Keratinocyte (primary cell): ENCODE results near the gene GBP5. TPM values are rescaled to one million over a fixed set of nuclear protein-coding genes. Genes with fewer than 3 reads are reported as not detected.

Source experiments
- DNase-seq: peaks from one replicate; pipeline ENCODE4 v3.0.0-alpha.2; 2011; ENCODE audit warnings: low read depth, missing footprints, low spot score
- FAIRE-seq: peaks from 2 replicates; lab custom pipeline; 2011; peaks lifted over from hg19 to GRCh38; lab: Jason Lieb, UNC
- H2AFZ ChIP-seq: 2 replicates; pipeline ENCODE4 v1.6.0; 2012; ENCODE audit warnings: low read length, control low read depth, inconsistent platforms; ENCODE audit not compliant: control insufficient read depth
- H3K27ac ChIP-seq: 2 replicates; pipeline ENCODE4 v1.5.1; 2011; ENCODE audit warnings: low read length; ENCODE audit not compliant: control insufficient read depth, insufficient read depth
- H3K27me3 ChIP-seq: 3 replicates; pipeline ENCODE4 v1.6.0; 2011; ENCODE audit warnings: low read length; ENCODE audit not compliant: control insufficient read depth, insufficient read depth; ENCODE audit errors: extremely low read depth
- H3K36me3 ChIP-seq, 2 experiments: 2 replicates in 1 of 2; 3 replicates in 1 of 2; pipeline ENCODE4 v1.5.1; 2011; ENCODE audit warnings: low read length in 2 of 2, mild to moderate bottlenecking in 1 of 2; ENCODE audit not compliant: control insufficient read depth in 2 of 2, insufficient read depth in 2 of 2; ENCODE audit errors: extremely low read depth in 1 of 2
- H3K4me1 ChIP-seq: 3 replicates; pipeline ENCODE4 v1.5.1; 2011; ENCODE audit warnings: low read length; ENCODE audit not compliant: control insufficient read depth, insufficient read depth; ENCODE audit errors: extremely low read depth
- H3K4me2 ChIP-seq: 3 replicates; pipeline ENCODE4 v1.6.0; 2011; ENCODE audit warnings: low read depth, low read length; ENCODE audit not compliant: control insufficient read depth, insufficient read depth; ENCODE audit errors: extremely low read depth
- H3K4me3 ChIP-seq, 3 experiments: fragments of 200-600 bp in 1 of 3; sonication (generic) in 1 of 3; 2 replicates in 2 of 3; 3 replicates in 1 of 3; pipeline ENCODE4 v1.5.1; 2011 to 2016; ENCODE audit warnings: low read length in 3 of 3, mild to moderate bottlenecking in 3 of 3, control low read depth in 2 of 3, inconsistent platforms in 1 of 3, low read depth in 1 of 3, mixed read lengths in 1 of 3, mixed run types in 1 of 3, moderate library complexity in 1 of 3; ENCODE audit not compliant: control insufficient read depth in 2 of 3, insufficient read depth in 2 of 3; ENCODE audit errors: extremely low read depth in 1 of 3
- H3K79me2 ChIP-seq: 2 replicates; pipeline ENCODE4 v1.6.0; 2012; ENCODE audit warnings: low read length; ENCODE audit not compliant: control insufficient read depth, insufficient read depth
- H3K9ac ChIP-seq: 3 replicates; pipeline ENCODE4 v1.6.0; 2011; ENCODE audit warnings: low read length; ENCODE audit not compliant: control insufficient read depth, insufficient read depth; ENCODE audit errors: extremely low read depth
- H3K9me1 ChIP-seq: 3 replicates; pipeline ENCODE4 v1.6.0; 2011; ENCODE audit warnings: low read length; ENCODE audit not compliant: control insufficient read depth, insufficient read depth; ENCODE audit errors: extremely low read depth
- H3K9me3 ChIP-seq: 2 replicates; pipeline ENCODE4 v1.5.1; 2012; ENCODE audit warnings: low read depth, low read length; ENCODE audit not compliant: control insufficient read depth
- H4K20me1 ChIP-seq: 3 replicates; pipeline ENCODE4 v1.6.0; 2011; ENCODE audit warnings: low read length; ENCODE audit not compliant: control insufficient read depth, insufficient read depth; ENCODE audit errors: extremely low read depth
- CTCF ChIP-seq, 3 experiments: IDR thresholded peaks in 1 of 3; conservative IDR thresholded peaks in 1 of 3; optimal IDR thresholded peaks in 1 of 3; 2 replicates in 2 of 3; 3 replicates in 1 of 3; pipeline versions ENCODE3 to v1.5.1; 2011; ENCODE audit warnings: low read length in 3 of 3, mild to moderate bottlenecking in 3 of 3, moderate library complexity in 2 of 3, control low read depth in 1 of 3, inconsistent platforms in 1 of 3; ENCODE audit not compliant: insufficient read depth in 2 of 3; ENCODE audit errors: extremely low read depth in 1 of 3
- EZH2 ChIP-seq: IDR thresholded peaks from one replicate; pipeline ENCODE4 v1.6.1; 2012; ENCODE audit warnings: inconsistent platforms, mild to moderate bottlenecking, low read length, moderate library complexity
- dilution Hi-C: fragments of 300-500 bp; cut with MboI; formaldehyde crosslinking; loops from one replicate; pipeline ENCODE4 v1.7.0; 2020; ENCODE audit warnings: low sequenced_read_pairs; ENCODE audit not compliant: extremely low pct_ligation_motif_present
- polyA plus RNA-seq, 5 experiments: library from polyadenylated mRNA; depleted of rRNA in 3 of 5; stranded (reverse) in 3 of 5; stranded (forward) in 1 of 5; unstranded in 1 of 5; fragments of >200 nt; gene quantifications; 1 replicate in 1 of 5; 2 replicates in 3 of 5; 3 replicates in 1 of 5; pipeline versions ENCODE4 v1.2.1 to v1.2.3, GENCODE V29; 2011 to 2012; ENCODE audit warnings: missing spikeins in 2 of 5, low read depth in 1 of 5, low replicate concordance in 1 of 5

GBP5 gene
- polyA plus RNA-seq, 1 donor (not counting 4 experiments of a cell fraction or from before 2014, with no cell fraction given), result 0.03 TPM

GRCh38 chr1:89312572-89312971, 39.9 kb upstream of the GBP5 start:
- H2AFZ ChIP-seq, result no peak overlapping the region
- no peaks in the 10 kb centered on the region for H3K9me1 ChIP-seq
- H3K79me2 ChIP-seq, result no peaks in the 10 kb centered on the region
- TF ChIP-seq EZH2 (no peak), CTCF (optimal IDR thresholded peaks at IDR 0.05 in 1 of 3, IDR thresholded peaks at IDR 0.05 in 1 of 3, conservative IDR thresholded peaks at IDR 0.05 in 1 of 3; ENCODE audit: extremely low read depth in 1 of 3, insufficient read depth in 2 of 3, low read length in 3 of 3) (no peak)
- H3K27me3 ChIP-seq, result no peaks in the 10 kb centered on the region
- H3K4me1 ChIP-seq, result no peaks in the 10 kb centered on the region
- no peak overlapping the region for H3K27ac ChIP-seq
- H3K9ac ChIP-seq, result no peak overlapping the region
- no peak overlapping the region for H3K4me3 ChIP-seq
- DNase-seq, result no peak
- no peak for FAIRE-seq
- dilution Hi-C loops, result no loop called here
- H4K20me1 ChIP-seq, result no peaks in the 10 kb centered on the region
- no peaks in the 10 kb centered on the region for H3K9me3 ChIP-seq
- H3K36me3 ChIP-seq, result no peaks in the 10 kb centered on the region
- H3K4me2 ChIP-seq, result no peak overlapping the region

- no peak overlapping the region for H3K27ac ChIP-seq
- no peaks in the 10 kb centered on the region for H3K36me3 ChIP-seq
- H2AFZ ChIP-seq, result no peak overlapping the region
- H3K9me1 ChIP-seq, result no peaks in the 10 kb centered on the region
- H3K4me1 ChIP-seq, result no peaks in the 10 kb centered on the region
- no peak overlapping the region for H3K9ac ChIP-seq
- no peaks in the 10 kb centered on the region for H3K9me3 ChIP-seq
- H3K27me3 ChIP-seq, result no peaks in the 10 kb centered on the region
- no peaks in the 10 kb centered on the region for H3K79me2 ChIP-seq
- no peak for DNase-seq
- dilution Hi-C loops, result no loop called here
- TF ChIP-seq EZH2 (no peak), CTCF (optimal IDR thresholded peaks at IDR 0.05 in 1 of 3, IDR thresholded peaks at IDR 0.05 in 1 of 3, conservative IDR thresholded peaks at IDR 0.05 in 1 of 3; ENCODE audit: extremely low read depth in 1 of 3, insufficient read depth in 2 of 3, low read length in 3 of 3) (no peak)
- no peaks in the 10 kb centered on the region for H4K20me1 ChIP-seq
- no peak overlapping the region for H3K4me3 ChIP-seq
- H3K4me2 ChIP-seq, result no peak overlapping the region
- no peak for FAIRE-seq
These were observed 39.1 kb upstream of the GBP5 start for GRCh38 chr1:89311757-89312156.
